ENCODE results near the gene SYS1. TPM values are rescaled to one million over a fixed set of nuclear protein-coding genes. Genes with fewer than 3 reads are reported as not detected.

Gene SYS1
- total RNA-seq, 4 donors from 2014 or later, result 19.2 to 35.6 (median 25.2) TPM

DNA sequence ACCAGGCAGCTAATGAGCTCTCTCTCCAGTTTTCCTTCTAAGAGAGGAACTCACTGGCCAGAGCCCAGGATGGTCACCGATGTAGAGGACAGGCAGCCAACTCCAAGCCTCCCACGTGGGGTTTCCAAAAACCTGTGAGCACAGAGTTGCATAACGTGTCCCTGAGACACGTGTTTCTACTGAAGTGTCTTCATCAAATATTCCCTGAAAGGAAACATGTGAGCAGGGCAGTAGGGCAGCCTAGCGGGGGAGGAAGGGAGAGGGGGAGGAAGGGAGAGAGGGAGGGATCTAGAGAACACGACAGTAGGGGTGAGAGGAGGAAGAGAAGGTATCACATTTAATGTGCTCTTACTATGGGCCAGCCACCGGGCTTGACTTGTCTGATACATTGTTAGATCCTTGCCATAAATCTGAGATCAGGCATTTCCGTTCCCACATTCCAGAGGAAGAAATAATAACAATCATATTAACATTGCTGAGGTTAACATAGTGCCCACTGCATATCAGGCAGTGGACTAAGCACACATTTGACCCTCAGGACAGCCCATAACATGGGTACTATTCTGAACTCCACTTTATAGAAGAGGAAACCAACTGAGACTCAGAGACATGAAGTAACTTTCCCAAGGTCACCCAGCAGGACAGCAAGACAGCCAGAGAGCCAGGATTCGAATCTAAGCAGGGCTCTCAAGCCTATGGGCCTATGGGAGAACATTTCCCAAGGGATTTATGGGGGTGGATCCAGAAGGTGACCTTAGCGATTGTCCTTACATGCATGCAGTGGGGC lies 4.5 kb upstream of the SYS1 start:
- H3K9me3 ChIP-seq, result no peaks in the 10 kb centered on the region
- 11 to 19% methylated on average over 10 of the region's 10 CpGs for WGBS, 2 donors
- no peak overlapping the region for H3K4me3 ChIP-seq
- peak; percentile 81 to 92 for DNase-seq (ENCODE audit: low spot score in 2 of 2)
- H3K27ac ChIP-seq, result peak overlapping the region; percentile 79 to 97 (median 88)
- TF ChIP-seq, protein P1, sequence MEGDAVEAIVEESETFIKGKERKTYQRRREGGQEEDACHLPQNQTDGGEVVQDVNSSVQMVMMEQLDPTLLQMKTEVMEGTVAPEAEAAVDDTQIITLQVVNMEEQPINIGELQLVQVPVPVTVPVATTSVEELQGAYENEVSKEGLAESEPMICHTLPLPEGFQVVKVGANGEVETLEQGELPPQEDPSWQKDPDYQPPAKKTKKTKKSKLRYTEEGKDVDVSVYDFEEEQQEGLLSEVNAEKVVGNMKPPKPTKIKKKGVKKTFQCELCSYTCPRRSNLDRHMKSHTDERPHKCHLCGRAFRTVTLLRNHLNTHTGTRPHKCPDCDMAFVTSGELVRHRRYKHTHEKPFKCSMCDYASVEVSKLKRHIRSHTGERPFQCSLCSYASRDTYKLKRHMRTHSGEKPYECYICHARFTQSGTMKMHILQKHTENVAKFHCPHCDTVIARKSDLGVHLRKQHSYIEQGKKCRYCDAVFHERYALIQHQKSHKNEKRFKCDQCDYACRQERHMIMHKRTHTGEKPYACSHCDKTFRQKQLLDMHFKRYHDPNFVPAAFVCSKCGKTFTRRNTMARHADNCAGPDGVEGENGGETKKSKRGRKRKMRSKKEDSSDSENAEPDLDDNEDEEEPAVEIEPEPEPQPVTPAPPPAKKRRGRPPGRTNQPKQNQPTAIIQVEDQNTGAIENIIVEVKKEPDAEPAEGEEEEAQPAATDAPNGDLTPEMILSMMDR (IDR thresholded peaks at IDR 0.05), result peak in 2 of 5 experiments; percentile 7 to 24
- TF ChIP-seq EP300 (IDR thresholded peaks at IDR 0.05) (peak; percentile 81 to 88), POLR2A (IDR thresholded peaks at IDR 0.05) (no peak)
- no peaks in the 10 kb centered on the region for H3K27me3 ChIP-seq
- peaks cover 2 to 60% (median 28%) of the 10 kb centered on the region in 4 donors for H3K4me1 ChIP-seq
- no peaks in the 10 kb centered on the region for H3K36me3 ChIP-seq

DNA sequence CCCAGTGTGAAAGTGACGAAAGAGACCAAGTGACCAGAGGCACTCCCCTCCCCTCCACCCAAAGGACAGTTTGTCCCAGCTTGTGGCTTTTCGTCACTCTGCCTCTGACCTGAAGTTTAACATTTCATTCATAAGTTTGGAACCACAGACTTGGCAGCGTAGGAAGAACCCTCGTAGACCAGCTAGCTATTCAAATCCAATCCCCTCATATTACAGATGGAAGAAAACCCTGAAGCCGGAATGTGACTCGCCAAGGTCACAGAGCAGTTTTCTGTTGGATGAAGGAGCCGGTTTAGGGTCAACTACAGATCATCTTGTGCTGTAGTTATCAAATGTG lies 3.9 kb upstream of the SYS1 start:
- Histone ChIP-seq H3K27ac (peak overlapping the region; percentile 79 to 97 (median 88)), H3K27me3 (no peaks in the 10 kb centered on the region), H3K36me3 (no peaks in the 10 kb centered on the region), H3K4me3 (no peak overlapping the region), H3K9me3 (no peaks in the 10 kb centered on the region), H3K4me1 (peaks cover 2 to 66% (median 31%) of the 10 kb centered on the region in 4 donors)
- WGBS, 2 donors, result 28 to 42% methylated on average over 7 of the region's 7 CpGs
- peak; percentile 70 to 73 for DNase-seq (ENCODE audit: low spot score in 2 of 2)
- TF ChIP-seq, protein P1 (IDR thresholded peaks at IDR 0.05), result no peak
- peak; percentile 97 to 98 for TF ChIP-seq EP300 (IDR thresholded peaks at IDR 0.05)

DNA sequence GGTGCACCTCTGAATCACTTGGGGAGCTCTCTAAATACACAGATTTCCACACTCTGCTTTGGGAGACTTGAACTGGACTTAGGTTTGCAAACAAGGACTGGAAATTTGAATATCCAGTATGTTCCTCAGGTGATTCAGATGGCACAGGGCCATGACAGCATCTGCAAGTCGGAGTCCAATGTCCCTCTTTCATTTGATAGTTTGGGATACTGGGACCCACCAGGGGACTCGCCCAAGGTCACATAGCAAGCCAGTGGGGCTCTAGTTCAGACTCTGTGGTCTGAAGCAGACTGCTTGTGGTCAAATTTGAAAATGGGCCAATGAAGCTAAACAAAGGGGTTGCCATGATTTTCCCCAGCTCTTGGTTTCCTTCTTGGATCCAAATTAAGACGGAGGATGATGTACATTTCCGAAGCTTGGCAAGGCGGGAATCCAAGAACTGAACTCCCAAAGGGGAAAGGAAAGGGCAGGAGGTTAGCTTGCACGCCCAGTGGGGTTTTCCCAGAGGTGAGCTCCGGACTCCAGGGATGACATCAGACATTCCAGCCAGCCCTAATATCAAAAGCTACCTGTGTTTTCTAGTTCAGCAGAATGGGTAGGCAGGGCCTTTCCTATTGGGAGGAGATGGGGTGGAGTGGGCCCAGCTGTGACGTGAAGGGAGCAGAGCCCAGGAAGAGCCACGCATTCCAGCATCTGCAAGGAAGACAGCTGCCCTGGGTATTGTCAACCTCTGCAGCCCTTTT lies 3.4 kb upstream of the SYS1 start:
- no peaks in the 10 kb centered on the region for H3K27me3 ChIP-seq
- peak overlapping the region; percentile 78 to 97 (median 88) for H3K27ac ChIP-seq
- 50 to 52% methylated on average over 9 of the region's 9 CpGs for WGBS, 2 donors
- no peaks in the 10 kb centered on the region for H3K9me3 ChIP-seq
- H3K4me3 ChIP-seq, result no peak overlapping the region
- H3K4me1 ChIP-seq, result peaks cover 2 to 70% (median 33%) of the 10 kb centered on the region in 4 donors
- H3K36me3 ChIP-seq, result no peaks in the 10 kb centered on the region
- DNase-seq (ENCODE audit: low spot score in 2 of 2), result no peak
- TF ChIP-seq EP300 (IDR thresholded peaks at IDR 0.05) (no peak), POLR2A (IDR thresholded peaks at IDR 0.05) (no peak)
- TF ChIP-seq, protein P1 (IDR thresholded peaks at IDR 0.05), result no peak

DNA sequence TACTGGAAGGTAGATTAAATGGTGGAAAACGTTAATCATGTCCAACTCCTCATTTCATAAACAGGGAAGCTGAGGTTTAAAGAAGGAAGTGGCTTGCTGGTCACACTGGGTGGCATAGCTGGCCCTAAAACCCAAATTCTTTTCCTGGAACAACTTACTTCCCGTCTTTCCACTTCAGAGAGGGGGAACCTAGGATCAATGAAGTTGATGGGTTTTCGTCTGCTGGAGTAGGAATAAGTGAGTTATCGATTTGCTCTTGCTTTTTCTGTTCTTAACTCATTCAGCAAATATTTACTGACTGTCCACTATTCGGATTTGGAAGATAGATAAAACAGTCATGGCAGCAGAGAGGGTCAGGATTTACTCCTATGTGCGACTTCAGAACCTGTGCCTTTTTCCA lies 1.2 kb upstream of the SYS1 start:
- 79 to 80% methylated on average over 6 of the region's 6 CpGs for WGBS, 2 donors
- DNase-seq (ENCODE audit: low spot score in 2 of 2), result no peak
- no peaks in the 10 kb centered on the region for H3K9me3 ChIP-seq
- no peaks in the 10 kb centered on the region for H3K27me3 ChIP-seq
- H3K4me3 ChIP-seq, result no peak overlapping the region
- peak overlapping the region in 2 of 4 donors; percentile 97 for H3K27ac ChIP-seq
- H3K36me3 ChIP-seq, result peaks cover 0 to 20% (median 4%) of the 10 kb centered on the region in 3 donors
- peaks cover 2 to 75% (median 33%) of the 10 kb centered on the region in 4 donors for H3K4me1 ChIP-seq
- TF ChIP-seq, protein P1 (IDR thresholded peaks at IDR 0.05), result no peak
- no peak for TF ChIP-seq POLR2A (IDR thresholded peaks at IDR 0.05)
- no peak for TF ChIP-seq EP300 (IDR thresholded peaks at IDR 0.05)
